HG03521 (cell line): ENCODE results near the gene MBTPS1.

Experiments
- ATAC-seq: cut with Tn5 transposase; IDR thresholded peaks from one replicate; pipeline ENCODE4 v1.9.1; 2021; ENCODE audit warnings: mild to moderate bottlenecking, moderate library complexity; ENCODE audit not compliant: unreplicated experiment

The MBTPS1 gene

GRCh38 chr16:84080378-84080777 lies 36.4 kb downstream of the MBTPS1 start:
- ATAC-seq = no peak

DNA sequence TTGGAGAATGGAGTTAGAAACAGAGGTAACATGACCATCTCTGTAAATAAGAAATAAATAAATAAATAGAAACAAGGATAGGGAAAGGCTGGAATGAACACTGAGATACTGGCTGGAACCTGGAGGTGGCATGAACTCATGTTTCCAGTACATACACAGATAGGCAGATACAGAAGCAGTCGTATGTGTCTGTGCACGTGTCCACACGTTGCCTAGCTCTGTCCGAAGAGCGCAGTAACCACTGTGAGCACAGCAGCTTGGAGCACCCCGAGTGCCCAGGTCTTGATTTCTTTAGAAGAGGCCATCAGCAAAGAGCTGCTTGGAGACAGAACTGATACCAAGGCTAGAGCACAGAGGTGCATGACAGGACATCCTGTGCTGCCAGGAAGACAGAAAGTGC lies 37.1 kb downstream of the MBTPS1 start:
- ATAC-seq = no peak

- ATAC-seq = no peak
Observed at GRCh38 chr16:84075376-84075775, 41.4 kb downstream of the MBTPS1 start.

GRCh38 chr16:84074721-84075120 lies 42.0 kb downstream of the MBTPS1 start:
- no peak for ATAC-seq

- ATAC-seq = no peak
Observed at GRCh38 chr16:84072014-84072413, 44.7 kb downstream of the MBTPS1 start.

DNA sequence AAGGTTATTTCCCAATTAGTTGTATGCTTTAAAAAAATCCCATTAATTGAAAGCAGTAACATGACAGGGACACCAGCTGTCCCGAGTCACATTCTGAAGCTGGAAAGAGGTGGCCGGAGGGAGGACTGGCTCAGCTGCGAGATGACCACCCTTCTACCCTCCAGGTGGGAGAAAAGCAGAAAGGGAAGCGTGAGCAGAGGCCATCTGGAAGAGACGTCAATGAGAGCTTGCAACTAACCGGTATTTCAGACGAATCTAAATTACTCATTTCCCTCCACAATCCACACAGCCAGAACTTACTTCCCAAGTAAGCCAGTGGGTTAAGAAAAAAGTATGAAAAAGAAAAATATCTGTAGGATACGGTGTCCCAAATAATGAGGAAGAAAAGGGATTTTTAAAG lies 45.6 kb downstream of the MBTPS1 start:
- no peak for ATAC-seq

DNA sequence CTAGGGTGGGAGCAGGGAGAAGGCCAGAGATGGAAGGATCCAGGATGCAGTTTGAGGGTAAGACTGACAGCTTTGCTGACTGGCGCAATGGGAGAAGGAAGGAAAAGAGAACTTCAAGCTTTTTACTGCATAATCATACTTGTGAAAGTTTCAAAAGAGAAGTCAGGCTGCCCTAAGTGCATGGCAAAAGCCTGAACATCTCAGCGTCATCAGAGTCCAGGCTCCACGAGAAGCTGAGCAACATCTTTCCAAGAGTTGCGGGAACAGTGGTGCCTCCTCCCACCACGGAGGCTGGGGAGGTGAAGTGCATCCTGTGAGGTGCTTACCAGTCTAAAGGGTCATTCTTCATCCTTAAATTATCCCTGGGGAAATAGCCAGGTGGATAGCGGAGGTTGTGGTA lies 47.2 kb downstream of the MBTPS1 start:
- no peak for ATAC-seq

DNA sequence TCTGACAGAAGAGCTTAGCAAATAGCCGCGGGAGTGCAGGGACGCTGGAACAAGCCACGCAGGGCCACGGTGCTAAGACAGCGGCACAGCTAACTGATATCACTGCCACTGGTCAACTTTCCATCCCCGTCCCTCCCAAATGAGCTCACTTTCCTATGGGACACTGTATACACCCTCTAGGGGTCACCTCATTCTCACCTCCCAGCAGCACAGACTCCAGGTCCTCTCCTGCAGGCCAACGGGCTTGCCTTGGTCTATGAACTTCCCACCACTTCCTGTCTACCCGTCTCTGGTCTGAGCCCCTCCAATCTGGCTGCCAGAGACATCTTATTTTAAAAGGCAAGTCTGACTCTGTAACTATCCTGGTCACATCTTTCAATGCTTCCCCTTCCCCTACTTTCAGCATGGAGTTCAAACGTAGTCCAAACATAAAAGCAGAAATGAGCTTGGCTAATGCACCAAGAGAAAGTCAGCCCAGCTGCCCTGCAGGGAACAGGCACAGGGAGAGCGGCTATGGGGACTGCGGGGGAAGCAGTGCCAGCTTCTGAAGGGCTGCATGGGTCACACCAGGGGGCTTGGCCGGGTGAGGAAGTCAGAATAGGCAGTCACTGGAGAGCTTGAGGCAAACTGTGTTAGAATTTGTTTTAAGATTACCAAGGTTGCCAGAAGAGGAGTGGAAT lies 47.8 kb downstream of the MBTPS1 start:
- ATAC-seq = no peak

- no peak for ATAC-seq
Observed at GRCh38 chr16:84068041-84068440, 48.7 kb downstream of the MBTPS1 start.

DNA sequence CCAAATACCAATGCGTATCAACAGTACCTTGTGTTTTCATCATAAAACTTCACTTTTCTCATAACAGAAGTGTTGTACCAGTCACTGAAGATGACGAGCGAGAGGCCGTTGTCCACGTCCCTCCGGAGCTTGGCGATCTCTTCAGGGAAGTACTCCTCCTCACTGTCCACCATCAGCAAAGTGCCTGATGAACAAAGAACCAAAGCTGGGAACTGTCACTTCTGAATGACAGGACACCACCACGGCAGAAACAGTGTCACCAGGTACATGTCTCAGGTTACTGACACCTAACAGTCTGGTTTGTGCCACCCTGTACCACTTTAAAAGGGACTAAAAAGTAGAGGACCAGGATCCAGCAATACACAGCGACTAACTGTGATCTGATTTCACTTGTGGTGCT lies 49.1 kb downstream of the MBTPS1 start:
- no peak for ATAC-seq

DNA sequence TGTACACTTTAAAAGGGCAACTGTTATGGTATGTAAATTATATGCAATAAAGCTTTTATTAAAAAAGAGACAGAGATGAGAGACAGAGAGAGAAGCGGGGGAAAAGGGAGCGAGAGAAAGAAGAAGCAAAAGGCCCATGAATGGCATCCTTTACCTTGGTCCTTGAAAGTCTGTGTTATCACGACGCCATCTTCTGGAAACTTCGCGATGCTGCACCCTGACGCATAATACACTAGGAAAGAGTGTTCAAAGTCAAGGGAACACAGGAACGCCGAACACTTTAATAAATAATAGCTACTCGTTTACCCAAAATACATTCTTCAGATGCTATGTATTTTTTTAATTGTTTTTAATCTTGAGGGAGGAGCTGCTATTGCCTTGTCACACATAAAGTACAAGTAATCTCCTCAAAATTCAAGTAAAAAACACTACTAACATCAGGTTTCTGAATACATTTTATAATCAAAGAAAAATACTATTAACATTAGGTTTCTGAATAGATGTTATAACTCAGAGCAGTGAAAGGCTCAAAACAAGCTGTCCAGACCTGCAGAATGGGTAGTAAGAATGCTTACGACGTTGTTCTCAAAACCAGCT lies 51.1 kb downstream of the MBTPS1 start:
- no peak for ATAC-seq

DNA sequence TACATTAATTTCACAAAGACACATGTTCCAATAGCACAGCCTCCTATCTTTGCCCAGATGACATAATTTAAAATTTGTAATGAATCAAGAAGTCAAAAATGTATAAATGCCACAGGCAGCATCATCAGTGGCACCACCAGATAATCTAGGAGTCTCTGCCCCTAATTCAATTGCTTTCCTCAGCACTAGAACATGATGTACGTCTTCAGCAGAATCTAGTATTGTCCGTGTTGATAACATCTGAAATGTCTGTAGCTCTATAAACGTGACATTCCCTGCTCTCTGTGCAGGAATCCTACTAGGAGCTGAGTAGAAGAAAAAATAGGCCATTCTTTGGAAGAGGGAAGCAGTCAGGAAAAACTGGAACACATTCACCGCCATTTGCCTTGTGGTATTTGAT lies 52.8 kb downstream of the MBTPS1 start:
- no peak for ATAC-seq

DNA sequence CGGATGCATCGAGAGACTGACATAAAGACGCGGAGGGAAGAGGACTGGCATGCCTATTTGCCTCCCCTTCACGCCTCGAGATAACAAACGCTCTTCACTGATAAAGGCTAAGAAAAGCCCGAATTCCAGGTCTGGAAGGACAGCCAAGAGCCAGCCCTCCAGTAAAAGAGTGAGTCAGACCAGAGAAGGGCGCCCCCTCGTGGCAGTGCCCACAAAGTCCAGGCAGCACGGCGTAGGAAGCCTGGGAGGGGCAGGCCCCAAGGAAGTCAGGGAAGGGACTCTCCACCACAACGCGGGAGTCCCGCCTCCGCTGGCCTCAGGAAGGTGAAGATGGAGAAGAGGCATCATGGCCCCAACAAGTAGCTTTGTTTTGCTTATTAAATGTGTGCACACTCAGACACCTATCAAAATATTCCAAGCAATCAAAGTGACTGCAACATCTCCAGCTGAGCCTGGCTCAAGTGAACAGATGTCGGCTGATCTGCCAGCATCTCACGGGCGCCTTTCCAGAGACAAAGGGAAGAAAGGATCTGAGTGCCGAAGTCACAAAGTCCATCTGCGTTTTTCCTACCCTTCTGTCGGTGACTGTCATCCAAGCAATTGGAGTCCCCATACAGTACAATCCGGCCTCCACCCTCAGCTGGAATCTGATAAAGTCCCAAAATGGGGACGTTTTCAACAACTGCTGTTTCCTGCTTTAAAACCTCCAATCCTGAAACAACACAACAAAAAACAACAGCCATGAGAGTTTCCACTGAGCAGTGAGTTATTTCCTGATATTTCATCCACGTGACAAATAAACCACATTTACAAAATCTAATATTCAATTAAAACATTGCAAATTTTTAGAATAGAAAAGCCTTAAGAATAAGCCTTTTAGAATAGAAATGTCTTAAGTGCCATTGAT lies 53.8 kb downstream of the MBTPS1 start:
- no peak for ATAC-seq

- no peak for ATAC-seq
Observed at GRCh38 chr16:84061236-84061819, 55.4 kb downstream of the MBTPS1 start.

DNA sequence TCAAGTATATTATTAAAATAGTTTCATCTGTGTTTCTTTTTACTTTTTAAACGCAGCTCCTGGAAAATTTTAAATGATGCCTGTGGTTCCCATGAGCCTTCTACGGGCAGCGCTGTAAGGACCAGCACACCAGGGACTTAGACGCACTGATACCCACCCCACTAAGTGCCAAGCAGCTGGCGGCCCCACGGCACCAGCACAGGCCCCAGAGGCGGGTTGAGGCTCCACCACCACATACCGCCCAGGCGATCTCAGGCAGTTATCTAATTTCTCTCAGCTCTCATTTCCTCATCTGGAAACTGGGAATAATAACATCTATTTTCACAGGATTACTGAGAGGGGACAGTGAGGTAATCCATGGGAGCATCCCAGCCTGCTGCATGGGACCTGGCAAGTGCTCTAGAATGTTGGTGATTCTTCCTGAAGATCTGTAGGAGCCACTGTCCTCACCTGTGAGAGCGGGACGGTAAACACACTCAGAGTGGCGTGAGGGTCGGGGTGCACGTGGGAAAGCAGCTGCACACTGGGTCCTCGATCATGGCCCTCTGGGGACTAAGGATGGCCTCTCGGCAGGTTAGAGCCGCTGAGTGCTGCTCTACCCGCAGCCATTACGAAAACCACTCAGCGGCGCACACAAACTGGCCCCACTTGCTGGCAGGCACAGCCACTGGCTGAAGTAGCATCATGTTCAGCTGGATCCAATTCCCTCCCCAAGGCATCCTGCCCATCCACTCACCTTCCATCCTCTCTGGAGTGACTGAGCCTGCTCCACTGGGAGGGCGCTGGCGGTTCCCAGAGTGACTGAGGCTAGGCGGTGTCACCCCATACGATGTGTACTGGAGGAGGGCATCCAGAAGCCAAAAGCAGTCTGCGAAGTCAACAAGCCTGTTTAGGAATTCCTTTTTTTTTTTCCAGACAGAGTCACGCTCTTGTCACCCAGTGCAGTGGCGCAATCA lies 56.5 kb downstream of the MBTPS1 start:
- ATAC-seq = no peak

GRCh38 chr16:84059111-84059510 lies 57.6 kb downstream of the MBTPS1 start:
- ATAC-seq = no peak

DNA sequence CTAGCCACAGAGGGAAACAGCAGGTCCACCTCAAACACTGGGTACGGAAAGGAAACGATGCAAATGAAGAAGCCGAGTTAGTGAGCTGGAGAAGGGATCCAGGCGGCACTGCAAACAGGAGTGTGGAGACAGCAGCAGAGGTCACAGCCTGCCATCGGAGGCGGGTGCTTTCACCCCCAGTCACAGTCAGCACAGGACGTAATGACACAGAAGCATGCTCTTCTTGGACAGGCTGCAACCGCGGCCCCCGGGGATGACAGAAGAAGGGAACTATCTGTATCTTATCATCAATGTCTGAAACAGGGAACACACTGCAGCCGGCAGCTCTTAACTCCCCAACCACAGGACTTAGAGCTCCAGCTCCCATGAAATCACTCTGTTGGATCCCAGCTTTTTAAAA lies 58.1 kb downstream of the MBTPS1 start:
- ATAC-seq = no peak

DNA sequence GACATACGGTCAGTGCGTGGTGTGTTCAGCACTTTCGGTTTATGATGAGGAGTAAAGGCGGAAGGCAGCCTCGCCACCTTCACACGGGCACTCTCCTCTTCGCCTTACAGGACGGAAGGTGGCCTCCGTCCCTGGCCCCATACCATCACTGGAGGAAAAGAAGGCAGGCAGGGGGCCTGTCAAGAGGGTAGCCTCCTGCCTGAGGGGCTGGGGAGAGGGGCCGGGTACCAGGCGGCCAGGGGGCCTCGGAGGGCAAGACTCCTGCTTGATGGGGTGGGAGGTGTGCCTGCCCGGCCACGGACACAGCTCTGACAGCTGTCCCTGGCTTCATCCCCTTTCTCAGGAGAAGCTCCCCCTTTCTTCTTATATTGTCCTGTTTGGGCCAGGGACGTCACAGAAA lies 58.5 kb downstream of the MBTPS1 start:
- ATAC-seq = no peak

DNA sequence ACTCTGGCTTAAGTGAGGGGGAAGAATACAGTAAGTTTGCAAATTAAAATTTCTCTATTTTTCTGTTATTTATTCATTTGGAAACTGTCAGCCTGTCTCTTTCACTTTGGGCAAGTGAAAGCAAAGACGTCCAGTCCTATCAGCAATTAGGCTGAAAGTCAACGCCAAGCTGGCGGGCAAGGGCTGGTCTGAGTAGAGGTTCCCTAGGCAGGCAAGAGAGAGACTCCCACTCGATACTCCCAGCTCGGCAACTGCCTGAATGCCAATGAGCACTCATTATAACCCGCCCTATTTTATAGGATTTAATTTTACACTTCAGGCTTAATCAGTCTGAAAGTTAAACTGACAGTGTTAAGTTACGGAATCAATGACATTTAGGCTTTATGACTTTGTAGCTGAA lies 59.8 kb downstream of the MBTPS1 start:
- no peak for ATAC-seq

GRCh38 chr16:84055801-84056634 lies 60.7 kb downstream of the MBTPS1 start:
- no peak for ATAC-seq
